ENCODE measurements around the gene PTPN21.

Gene PTPN21

GRCh38 chr14:88452231-88452630, 102.6 kb downstream of the PTPN21 start:
- no peak for DNase-seq

GRCh38 chr14:88439088-88439487, 115.7 kb downstream of the PTPN21 start:
- DNase-seq = no peak

GRCh38 chr14:88437658-88438057, 117.1 kb downstream of the PTPN21 start:
- no peak for DNase-seq

GRCh38 chr14:88430976-88431375, 123.8 kb downstream of the PTPN21 start:
- no peak for DNase-seq

GRCh38 chr14:88426271-88426670, 128.5 kb downstream of the PTPN21 start:
- no peak for DNase-seq

- DNase-seq = no peak
Measured at GRCh38 chr14:88424573-88424972, 130.2 kb downstream of the PTPN21 start.

GRCh38 chr14:88422919-88423650, 131.7 kb downstream of the PTPN21 start:
- peak; percentile 5 for DNase-seq

GRCh38 chr14:88422047-88422446, 132.8 kb downstream of the PTPN21 start:
- no peak for DNase-seq

- no peak for DNase-seq
Measured at GRCh38 chr14:88421286-88421685, 133.5 kb downstream of the PTPN21 start.

- DNase-seq = no peak
Measured at GRCh38 chr14:88420187-88420586, 134.6 kb downstream of the PTPN21 start.

GRCh38 chr14:88417594-88417993, 137.2 kb downstream of the PTPN21 start:
- DNase-seq = no peak
